HepG2 (cell line): ENCODE results near the gene TMEM14B. TPM values are rescaled to one million over a fixed set of nuclear protein-coding genes. Genes with fewer than 3 reads are reported as not detected.

Experiments used
- CEBPB ChIP-seq: IDR thresholded peaks from 2 replicates; pipeline ENCODE4 v1.6.1; 2011; ENCODE audit warnings: low read depth, low read length, improper control_type of control experiment, borderline replicate concordance
- ETV5 ChIP-seq: IDR thresholded peaks from 2 replicates; pipeline ENCODE4 v1.6.1; 2018; ENCODE audit warnings: missing biosample characterization, missing genetic modification reagents, inconsistent platforms, borderline replicate concordance
- FOXJ3 ChIP-seq: sonication (generic); formaldehyde crosslinking; IDR thresholded peaks from 2 replicates; pipeline ENCODE4 v1.4.0; 2020; ENCODE audit warnings: missing genetic modification reagents, mild to moderate bottlenecking, borderline replicate concordance
- FOXO1 ChIP-seq: sonication (generic); formaldehyde crosslinking; IDR thresholded peaks from 2 replicates; pipeline ENCODE4 v1.4.0; 2020; ENCODE audit warnings: missing genetic modification reagents
- HOXD1 ChIP-seq: sonication (generic); formaldehyde crosslinking; IDR thresholded peaks from 2 replicates; pipeline ENCODE4 v1.5.0; 2020; ENCODE audit warnings: missing genetic modification reagents
- KLF15 ChIP-seq: sonication (generic); formaldehyde crosslinking; IDR thresholded peaks from 2 replicates; pipeline ENCODE4 v1.8.1; 2023; ENCODE audit warnings: borderline replicate concordance, mild to moderate bottlenecking, inconsistent platforms, missing genetic modification reagents, mixed read lengths
- KLF16 ChIP-seq, 2 experiments: sonication (generic) in 1 of 2; formaldehyde crosslinking in 1 of 2; IDR thresholded peaks; 2 replicates each; pipeline versions ENCODE4 v1.6.1 to v1.8.0; 2016 to 2023; ENCODE audit warnings: missing genetic modification reagents in 2 of 2, missing compliant biosample characterization in 1 of 2
- MTF2 ChIP-seq: sonication (generic); formaldehyde crosslinking; IDR thresholded peaks from 2 replicates; pipeline ENCODE4 v1.5.0; 2020; ENCODE audit warnings: missing genetic modification reagents, borderline replicate concordance
- NFIB ChIP-seq: sonication (generic); formaldehyde crosslinking; IDR thresholded peaks from 2 replicates; pipeline ENCODE4 v1.9.0; 2021; ENCODE audit warnings: missing genetic modification reagents, mild to moderate bottlenecking, borderline replicate concordance
- PHF8 ChIP-seq: sonication (generic); formaldehyde crosslinking; IDR thresholded peaks from 2 replicates; pipeline ENCODE4 v1.5.0; 2020; ENCODE audit warnings: missing genetic modification reagents
- RBM22 ChIP-seq: fragments of 200-400 bp; formaldehyde crosslinking; optimal IDR thresholded peaks from 2 replicates; pipeline ENCODE3; 2017; ENCODE audit warnings: mild to moderate bottlenecking, low read length, moderate library complexity
- TCF7 ChIP-seq: sonication (generic); IDR thresholded peaks from 2 replicates; pipeline ENCODE4 v1.6.1; 2016; ENCODE audit warnings: antibody characterized with exemption, low read depth
- ZNF124 ChIP-seq: sonication (generic); formaldehyde crosslinking; IDR thresholded peaks from 2 replicates; pipeline ENCODE4 v1.4.0; 2020; ENCODE audit warnings: missing genetic modification reagents
- ZNF160 ChIP-seq: sonication (generic); formaldehyde crosslinking; IDR thresholded peaks from 2 replicates; pipeline ENCODE4 v1.8.0; 2022; ENCODE audit warnings: mild to moderate bottlenecking, inconsistent platforms, missing genetic modification reagents
- polyA plus RNA-seq, 8 experiments: library from polyadenylated mRNA; depleted of rRNA in 3 of 8; stranded (reverse) in 7 of 8; unstranded in 1 of 8; fragments of >200 nt; fragmentation: Illumina TruSeq in 4 of 8; extraction: Trizol in 4 of 8; gene quantifications; 2 replicates each; pipeline versions ENCODE4 v1.2.1 to v1.2.3, GENCODE V29; 2011 to 2016; ENCODE audit warnings: low read depth in 4 of 8, missing spikeins in 1 of 8, mixed read lengths in 1 of 8; ENCODE audit not compliant: insufficient read depth in 1 of 8
- total RNA-seq, 5 experiments: library from RNA; depleted of rRNA; stranded (reverse); fragments of >200 nt; fragmentation: Illumina TruSeq; extraction: Trizol; gene quantifications; 2 replicates each; pipeline ENCODE4 v1.2.3, GENCODE V29; 2016; ENCODE audit warnings: low read depth in 1 of 5
- TF ChIP-seq, protein P1 (sequence below): sonication (generic); formaldehyde crosslinking; IDR thresholded peaks from 2 replicates; pipeline ENCODE4 v1.4.0; 2020; ENCODE audit warnings: mild to moderate bottlenecking, missing genetic modification reagents
- TF ChIP-seq, protein P2 (sequence below): sonication (generic); formaldehyde crosslinking; IDR thresholded peaks from 2 replicates; pipeline ENCODE4 v1.5.0; 2020; ENCODE audit warnings: missing genetic modification reagents, mild to moderate bottlenecking, borderline replicate concordance
- TF ChIP-seq, protein P3 (sequence below): IDR thresholded peaks from 2 replicates; pipeline ENCODE4 v1.6.1; 2016; ENCODE audit warnings: missing biosample characterization, missing genetic modification reagents, low read depth
- TF ChIP-seq, protein P4 (sequence below): sonication (generic); formaldehyde crosslinking; IDR thresholded peaks from 2 replicates; pipeline ENCODE4 v1.5.0; 2020; ENCODE audit warnings: mild to moderate bottlenecking, missing genetic modification reagents, borderline replicate concordance
- TF ChIP-seq, protein P5 (sequence below): sonication (generic); formaldehyde crosslinking; IDR thresholded peaks from 2 replicates; pipeline ENCODE4 v1.4.0; 2020; ENCODE audit warnings: mild to moderate bottlenecking, missing genetic modification reagents
- TF ChIP-seq, protein P6 (sequence below): sonication (generic); formaldehyde crosslinking; IDR thresholded peaks from 2 replicates; pipeline ENCODE4 v1.8.1; 2023; ENCODE audit warnings: mild to moderate bottlenecking, moderate library complexity, missing genetic modification reagents

TMEM14B gene
- total and polyA plus RNA-seq, 2 of the 13 experiments (the other 11 are each of a cell fraction or from before 2014, with no cell fraction given), result 133 to 200 TPM

DNA sequence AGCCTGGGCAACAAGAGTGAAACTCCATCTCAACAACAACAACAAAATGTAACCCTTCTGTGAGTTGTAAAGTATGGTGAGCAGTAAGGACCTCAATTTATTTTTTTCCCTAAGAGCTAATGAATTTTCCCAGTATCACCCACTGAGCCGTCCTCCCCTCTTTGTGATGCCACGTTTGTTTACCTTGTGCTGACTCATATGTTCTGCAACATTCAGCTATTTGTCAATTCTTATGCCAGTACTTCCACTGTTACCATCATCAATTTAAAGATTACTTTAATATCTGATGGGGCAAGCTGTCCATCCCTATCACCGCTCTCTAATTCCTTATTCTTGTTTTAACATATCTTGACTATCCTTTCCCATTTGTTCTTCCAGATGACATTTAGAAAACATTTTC lies 53.2 kb downstream of the TMEM14B start (continued):
- TF ChIP-seq ZNF124 (no peak), ZNF160 (no peak), FOXJ3 (CRISPR knock-in tag) (no peak), RBM22 (no peak), TCF7 (no peak), MTF2 (CRISPR knock-in tag) (no peak), HOXD1 (no peak), PHF8 (CRISPR knock-in tag) (no peak), CEBPB (peak; percentile 82), KLF16 (CRISPR knock-in tag; IDR thresholded peaks at IDR 0.05) (no peak), FOXO1 (no peak), KLF15 (CRISPR knock-in tag) (no peak), ETV5 (CRISPR knock-in tag) (no peak), NFIB (no peak)
- TF ChIP-seq, protein P1, sequence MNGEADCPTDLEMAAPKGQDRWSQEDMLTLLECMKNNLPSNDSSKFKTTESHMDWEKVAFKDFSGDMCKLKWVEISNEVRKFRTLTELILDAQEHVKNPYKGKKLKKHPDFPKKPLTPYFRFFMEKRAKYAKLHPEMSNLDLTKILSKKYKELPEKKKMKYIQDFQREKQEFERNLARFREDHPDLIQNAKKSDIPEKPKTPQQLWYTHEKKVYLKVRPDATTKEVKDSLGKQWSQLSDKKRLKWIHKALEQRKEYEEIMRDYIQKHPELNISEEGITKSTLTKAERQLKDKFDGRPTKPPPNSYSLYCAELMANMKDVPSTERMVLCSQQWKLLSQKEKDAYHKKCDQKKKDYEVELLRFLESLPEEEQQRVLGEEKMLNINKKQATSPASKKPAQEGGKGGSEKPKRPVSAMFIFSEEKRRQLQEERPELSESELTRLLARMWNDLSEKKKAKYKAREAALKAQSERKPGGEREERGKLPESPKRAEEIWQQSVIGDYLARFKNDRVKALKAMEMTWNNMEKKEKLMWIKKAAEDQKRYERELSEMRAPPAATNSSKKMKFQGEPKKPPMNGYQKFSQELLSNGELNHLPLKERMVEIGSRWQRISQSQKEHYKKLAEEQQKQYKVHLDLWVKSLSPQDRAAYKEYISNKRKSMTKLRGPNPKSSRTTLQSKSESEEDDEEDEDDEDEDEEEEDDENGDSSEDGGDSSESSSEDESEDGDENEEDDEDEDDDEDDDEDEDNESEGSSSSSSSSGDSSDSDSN, result no peak
- TF ChIP-seq, protein P2, sequence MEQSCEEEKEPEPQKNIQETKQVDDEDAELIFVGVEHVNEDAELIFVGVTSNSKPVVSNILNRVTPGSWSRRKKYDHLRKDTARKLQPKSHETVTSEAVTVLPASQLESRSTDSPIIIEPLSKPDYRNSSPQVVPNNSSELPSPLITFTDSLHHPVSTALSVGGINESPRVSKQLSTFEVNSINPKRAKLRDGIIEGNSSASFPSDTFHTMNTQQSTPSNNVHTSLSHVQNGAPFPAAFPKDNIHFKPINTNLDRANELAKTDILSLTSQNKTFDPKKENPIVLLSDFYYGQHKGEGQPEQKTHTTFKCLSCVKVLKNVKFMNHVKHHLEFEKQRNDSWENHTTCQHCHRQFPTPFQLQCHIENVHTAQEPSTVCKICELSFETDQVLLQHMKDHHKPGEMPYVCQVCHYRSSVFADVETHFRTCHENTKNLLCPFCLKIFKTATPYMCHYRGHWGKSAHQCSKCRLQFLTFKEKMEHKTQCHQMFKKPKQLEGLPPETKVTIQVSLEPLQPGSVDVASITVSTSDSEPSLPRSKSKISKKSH (CRISPR knock-in tag), result no peak
- TF ChIP-seq, protein P3, sequence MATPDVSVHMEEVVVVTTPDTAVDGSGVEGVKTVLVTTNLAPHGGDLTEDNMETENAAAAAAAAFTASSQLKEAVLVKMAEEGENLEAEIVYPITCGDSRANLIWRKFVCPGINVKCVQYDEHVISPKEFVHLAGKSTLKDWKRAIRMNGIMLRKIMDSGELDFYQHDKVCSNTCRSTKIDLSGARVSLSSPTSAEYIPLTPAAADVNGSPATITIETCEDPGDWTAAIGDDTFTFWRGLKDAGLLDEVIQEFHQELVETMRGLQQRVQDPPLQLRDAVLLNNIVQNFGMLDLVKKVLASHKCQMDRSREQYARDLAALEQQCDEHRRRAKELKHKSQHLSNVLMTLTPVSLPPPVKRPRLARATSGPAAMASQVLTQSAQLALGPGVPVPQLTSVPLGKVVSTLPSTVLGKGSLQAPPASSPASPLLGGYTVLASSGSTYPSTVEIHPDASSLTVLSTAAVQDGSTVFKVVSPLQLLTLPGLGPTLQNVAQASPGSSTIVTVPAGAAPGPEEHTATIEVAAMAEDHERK, result no peak
- TF ChIP-seq, protein P4, sequence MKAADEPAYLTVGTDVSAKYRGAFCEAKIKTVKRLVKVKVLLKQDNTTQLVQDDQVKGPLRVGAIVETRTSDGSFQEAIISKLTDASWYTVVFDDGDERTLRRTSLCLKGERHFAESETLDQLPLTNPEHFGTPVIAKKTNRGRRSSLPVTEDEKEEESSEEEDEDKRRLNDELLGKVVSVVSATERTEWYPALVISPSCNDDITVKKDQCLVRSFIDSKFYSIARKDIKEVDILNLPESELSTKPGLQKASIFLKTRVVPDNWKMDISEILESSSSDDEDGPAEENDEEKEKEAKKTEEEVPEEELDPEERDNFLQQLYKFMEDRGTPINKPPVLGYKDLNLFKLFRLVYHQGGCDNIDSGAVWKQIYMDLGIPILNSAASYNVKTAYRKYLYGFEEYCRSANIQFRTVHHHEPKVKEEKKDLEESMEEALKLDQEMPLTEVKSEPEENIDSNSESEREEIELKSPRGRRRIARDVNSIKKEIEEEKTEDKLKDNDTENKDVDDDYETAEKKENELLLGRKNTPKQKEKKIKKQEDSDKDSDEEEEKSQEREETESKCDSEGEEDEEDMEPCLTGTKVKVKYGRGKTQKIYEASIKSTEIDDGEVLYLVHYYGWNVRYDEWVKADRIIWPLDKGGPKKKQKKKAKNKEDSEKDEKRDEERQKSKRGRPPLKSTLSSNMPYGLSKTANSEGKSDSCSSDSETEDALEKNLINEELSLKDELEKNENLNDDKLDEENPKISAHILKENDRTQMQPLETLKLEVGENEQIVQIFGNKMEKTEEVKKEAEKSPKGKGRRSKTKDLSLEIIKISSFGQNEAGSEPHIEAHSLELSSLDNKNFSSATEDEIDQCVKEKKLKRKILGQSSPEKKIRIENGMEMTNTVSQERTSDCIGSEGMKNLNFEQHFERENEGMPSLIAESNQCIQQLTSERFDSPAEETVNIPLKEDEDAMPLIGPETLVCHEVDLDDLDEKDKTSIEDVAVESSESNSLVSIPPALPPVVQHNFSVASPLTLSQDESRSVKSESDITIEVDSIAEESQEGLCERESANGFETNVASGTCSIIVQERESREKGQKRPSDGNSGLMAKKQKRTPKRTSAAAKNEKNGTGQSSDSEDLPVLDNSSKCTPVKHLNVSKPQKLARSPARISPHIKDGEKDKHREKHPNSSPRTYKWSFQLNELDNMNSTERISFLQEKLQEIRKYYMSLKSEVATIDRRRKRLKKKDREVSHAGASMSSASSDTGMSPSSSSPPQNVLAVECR (CRISPR knock-in tag), result no peak
- TF ChIP-seq, protein P5, sequence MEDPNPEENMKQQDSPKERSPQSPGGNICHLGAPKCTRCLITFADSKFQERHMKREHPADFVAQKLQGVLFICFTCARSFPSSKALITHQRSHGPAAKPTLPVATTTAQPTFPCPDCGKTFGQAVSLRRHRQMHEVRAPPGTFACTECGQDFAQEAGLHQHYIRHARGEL (CRISPR knock-in tag), result no peak
- TF ChIP-seq, protein P6, sequence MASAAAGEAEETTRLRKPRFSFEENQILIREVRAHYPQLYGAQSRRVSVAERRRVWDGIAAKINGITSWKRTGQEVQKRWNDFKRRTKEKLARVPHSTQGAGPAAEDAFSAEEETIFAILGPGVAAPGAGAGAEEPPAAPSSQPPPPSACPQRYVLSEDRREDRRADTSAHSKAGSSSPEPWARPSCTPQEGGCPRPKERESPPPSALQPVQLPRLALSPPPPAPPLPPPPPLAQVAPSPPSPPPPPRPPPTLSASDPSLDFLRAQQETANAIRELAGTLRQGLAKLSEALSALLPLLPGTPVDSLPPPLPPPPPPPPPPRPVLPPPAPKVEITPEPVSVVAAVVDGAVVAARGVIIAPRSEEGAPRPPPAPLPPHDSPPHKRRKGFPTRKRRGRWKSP (CRISPR knock-in tag), result no peak
